Esophagus muscularis mucosa (tissue), 3 donors: ENCODE measurements around the gene YKT6.

Experiments
- POLR2AphosphoS5 ChIP-seq, 2 donors: sonication (generic); formaldehyde crosslinking; IDR thresholded peaks; one replicate each; pipeline ENCODE4 v1.6.1; 2017; ENCODE audit warnings: antibody characterized with exemption in 2 of 2
- TF ChIP-seq, protein P1 (sequence below), 3 experiments: fragments of 200-600 bp in 2 of 3; fragments of 450-650 bp in 1 of 3; sonication (generic) in 2 of 3; IDR thresholded peaks; one replicate each; pipeline ENCODE4 v1.5.1; 2017 to 2019; ENCODE audit warnings: antibody characterized with exemption in 3 of 3, mild to moderate bottlenecking in 2 of 3, moderate library complexity in 1 of 3

- TF ChIP-seq, protein P1, sequence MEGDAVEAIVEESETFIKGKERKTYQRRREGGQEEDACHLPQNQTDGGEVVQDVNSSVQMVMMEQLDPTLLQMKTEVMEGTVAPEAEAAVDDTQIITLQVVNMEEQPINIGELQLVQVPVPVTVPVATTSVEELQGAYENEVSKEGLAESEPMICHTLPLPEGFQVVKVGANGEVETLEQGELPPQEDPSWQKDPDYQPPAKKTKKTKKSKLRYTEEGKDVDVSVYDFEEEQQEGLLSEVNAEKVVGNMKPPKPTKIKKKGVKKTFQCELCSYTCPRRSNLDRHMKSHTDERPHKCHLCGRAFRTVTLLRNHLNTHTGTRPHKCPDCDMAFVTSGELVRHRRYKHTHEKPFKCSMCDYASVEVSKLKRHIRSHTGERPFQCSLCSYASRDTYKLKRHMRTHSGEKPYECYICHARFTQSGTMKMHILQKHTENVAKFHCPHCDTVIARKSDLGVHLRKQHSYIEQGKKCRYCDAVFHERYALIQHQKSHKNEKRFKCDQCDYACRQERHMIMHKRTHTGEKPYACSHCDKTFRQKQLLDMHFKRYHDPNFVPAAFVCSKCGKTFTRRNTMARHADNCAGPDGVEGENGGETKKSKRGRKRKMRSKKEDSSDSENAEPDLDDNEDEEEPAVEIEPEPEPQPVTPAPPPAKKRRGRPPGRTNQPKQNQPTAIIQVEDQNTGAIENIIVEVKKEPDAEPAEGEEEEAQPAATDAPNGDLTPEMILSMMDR (IDR thresholded peaks at IDR 0.05) = no peak
- no peak for TF ChIP-seq POLR2AphosphoS5 (IDR thresholded peaks at IDR 0.05)
Observed at GRCh38 chr7:44223362-44224079, 22.7 kb downstream of the YKT6 start.
